HG02642 (cell line): ENCODE results near the gene ALOXE3.

ENCODE experiments used
- ATAC-seq: cut with Tn5 transposase; IDR thresholded peaks from one replicate; pipeline ENCODE4 v1.9.1; 2021; ENCODE audit warnings: mild to moderate bottlenecking; ENCODE audit not compliant: unreplicated experiment, poor library complexity

The ALOXE3 gene

DNA sequence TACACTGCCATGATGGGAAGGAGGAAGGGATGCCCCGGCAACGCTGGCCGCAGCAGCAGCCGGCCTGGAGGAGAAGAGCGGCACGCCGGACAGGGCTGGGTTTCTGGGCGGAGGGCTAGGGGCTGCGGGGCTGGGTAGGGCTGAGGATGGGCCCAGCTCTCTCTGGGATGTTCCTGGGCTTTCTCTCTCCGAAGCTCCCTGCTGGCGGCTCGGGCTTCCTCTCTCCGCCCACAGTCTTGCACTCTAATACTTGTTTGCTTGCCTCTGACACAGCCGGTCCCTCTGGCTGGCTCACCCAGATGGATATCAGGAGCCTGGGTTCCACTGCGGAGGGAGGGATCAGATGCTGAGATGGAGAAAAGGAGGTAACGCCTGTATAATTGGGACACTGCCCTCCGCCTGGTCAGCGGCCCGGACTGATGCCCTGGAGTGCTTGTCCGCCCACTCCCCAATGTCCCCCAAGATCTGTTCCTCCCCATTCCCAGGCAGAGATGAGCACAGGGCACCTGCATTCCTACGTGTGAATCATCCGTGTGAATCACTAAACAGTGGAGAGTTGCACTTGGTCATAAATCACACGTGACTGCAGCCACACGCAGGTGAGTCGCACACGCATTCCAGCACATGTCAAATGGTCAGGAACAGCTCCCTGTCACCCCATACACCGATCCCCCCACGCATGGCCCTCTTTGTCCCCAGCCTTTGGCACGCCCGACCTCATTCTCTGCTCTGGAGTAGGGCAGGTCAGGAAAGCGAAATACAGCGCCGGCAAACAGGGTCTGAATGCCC is at the start of gene ALOXE3:
ALOXE3 (minus strand) TSS at position 535 of the 789 bp plus-strand sequence; CDS start at position 11, 524 bp downstream.
- no peak for ATAC-seq

DNA sequence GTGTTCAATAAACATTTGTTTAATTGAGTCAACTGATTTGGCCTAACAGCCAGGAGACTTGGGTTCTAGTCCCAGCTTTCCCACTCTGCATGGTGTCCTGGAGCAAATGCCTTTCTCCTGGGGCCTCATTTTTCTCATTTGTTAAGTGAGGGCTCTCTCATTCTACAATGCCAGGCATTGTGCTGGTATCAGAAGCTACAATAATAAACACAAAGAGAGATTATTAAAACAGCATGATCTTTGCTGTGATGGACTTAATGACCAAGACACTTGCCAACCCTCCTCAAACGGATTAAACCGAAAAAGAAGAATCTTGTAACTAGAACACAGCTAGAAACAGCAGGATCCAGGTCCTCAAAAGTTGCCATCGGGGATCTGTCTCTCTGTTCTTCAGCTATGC is 49.2 kb upstream of the ALOXE3 start:
- no peak for ATAC-seq

GRCh38 chr17:8166731-8167130 is 48.4 kb upstream of the ALOXE3 start:
- no peak for ATAC-seq

DNA sequence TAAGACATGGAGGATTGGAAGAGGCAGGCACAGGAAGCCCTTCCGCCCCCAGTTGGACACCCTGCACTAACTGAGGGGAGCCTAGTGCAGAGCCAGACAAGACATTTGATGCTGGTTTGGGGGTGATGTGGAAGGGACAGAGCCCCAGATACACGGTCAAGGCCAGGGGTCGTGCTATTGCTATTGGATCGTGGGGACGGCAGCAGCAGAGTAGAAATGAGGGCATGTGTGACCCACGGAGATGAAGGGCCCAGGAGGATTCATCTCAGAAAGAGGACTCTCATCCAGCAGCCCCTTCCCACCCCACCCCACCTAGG is 46.5 kb upstream of the ALOXE3 start:
- no peak for ATAC-seq

- no peak for ATAC-seq
Measured at GRCh38 chr17:8163978-8164814, 45.9 kb upstream of the ALOXE3 start.

DNA sequence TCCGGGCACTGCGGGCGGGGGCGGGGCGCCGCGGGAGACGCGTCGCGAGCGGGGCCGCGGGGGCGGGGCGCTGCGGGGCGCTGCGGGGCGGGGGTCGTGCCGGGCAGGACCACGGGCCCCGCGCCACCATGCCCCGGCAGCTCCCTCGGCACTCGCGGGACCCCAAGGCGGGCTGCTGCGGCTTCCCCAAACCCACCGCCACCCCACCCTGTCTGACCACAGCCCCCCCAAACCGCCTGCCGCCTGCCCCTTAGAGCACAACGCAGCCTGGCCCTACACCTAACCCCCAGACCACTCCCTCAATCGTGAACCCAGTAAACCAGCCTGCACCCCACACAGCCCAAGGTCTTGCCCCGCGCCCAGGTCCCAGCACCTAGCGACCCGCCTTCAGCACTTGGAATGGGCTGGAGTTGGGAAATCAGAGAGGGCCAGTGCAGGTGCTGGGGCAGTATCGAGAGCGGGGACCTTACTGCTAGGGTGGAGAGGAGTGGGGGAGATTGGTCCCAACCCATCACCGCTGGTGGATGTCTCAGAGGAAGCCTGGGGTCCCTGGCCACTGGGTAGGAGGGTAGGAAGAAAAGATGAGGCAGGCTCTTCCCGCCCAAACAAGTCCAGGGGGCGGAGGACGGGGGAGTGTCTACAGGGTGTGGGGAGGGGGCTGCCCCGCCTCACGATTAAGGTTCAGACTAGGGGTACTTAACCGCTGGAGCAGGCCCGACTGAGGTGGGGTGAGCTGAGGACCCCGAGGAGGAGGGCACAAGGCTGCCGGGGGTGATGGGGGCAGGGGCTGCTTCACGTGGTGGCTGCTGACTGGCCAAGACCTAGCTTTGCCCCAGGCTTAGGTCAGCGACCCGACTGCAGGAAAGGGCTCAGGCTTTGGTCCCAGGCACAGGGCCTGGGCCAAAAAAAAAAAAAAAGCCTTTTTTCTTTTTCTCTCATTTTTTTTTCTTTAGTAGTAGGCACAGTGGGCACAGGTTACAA is 45.0 kb upstream of the ALOXE3 start:
- no peak for ATAC-seq

DNA sequence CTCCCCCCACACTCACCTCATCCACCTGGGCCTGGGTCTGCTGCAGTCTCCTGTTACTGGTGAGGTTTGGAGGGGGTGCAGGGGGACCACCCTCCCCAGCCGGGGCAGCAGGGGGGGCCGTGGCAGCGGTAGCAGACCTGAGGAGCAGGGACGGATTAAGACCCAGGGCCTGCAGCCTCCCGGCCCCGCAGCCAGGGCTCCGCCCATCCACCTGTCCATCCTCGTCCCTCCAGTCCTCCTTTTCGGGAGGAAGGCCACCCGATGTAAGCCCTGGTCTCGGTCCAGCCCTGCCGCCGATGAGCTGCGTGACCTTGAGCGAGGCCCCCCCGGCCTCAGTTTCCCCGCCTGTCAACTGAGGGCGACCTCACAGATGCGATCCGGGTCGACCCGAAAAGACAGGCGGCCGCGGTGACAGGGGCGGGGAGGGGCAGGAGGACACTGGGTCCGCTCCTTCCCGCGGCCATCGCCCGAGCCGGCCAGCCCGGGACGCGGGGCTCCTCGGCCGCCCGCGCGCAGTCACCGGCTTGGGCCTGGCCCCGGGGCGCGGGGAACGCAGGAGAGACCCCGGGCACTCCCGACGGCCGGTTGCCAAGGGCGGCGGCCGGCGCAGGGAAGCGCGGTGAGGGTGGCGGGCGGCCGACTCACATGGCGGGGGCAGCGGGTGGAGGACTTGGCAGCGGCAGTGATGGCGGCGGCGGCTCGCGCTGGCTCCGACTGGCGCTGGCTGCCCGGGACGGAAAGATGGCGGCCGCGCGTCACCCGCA is 44.1 kb upstream of the ALOXE3 start, which contains the start of gene VAMP2:
VAMP2 (minus strand) TSS at position 716 of the 764 bp plus-strand sequence; CDS start at position 647, 69 bp downstream.
- peak; percentile 60 for ATAC-seq

- no peak for ATAC-seq
Measured at GRCh38 chr17:8161289-8162232, 43.2 kb upstream of the ALOXE3 start.

GRCh38 chr17:8160741-8161221 is 42.5 kb upstream of the ALOXE3 start:
- ATAC-seq, result no peak

DNA sequence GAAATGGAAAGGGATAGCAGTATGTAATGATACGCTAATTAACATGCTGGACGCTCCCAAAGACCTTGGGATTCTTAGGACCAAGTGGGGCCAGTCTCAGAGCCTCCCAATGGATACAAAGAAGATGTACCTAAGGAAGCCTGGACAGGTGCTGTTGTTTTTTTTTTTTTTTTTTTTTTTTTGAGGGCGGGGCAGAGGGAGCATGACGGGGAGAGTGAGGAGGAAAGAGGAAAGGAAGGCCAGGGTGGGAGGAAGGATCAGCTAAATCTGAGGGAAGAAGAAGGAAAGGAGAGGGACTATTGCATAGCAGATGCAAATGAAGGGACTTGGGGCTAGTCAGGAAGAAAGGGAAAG is 41.9 kb upstream of the ALOXE3 start:
- no peak for ATAC-seq

GRCh38 chr17:8159459-8160223 is 41.3 kb upstream of the ALOXE3 start:
- no peak for ATAC-seq

GRCh38 chr17:8159032-8159400 is 40.7 kb upstream of the ALOXE3 start:
- no peak for ATAC-seq

DNA sequence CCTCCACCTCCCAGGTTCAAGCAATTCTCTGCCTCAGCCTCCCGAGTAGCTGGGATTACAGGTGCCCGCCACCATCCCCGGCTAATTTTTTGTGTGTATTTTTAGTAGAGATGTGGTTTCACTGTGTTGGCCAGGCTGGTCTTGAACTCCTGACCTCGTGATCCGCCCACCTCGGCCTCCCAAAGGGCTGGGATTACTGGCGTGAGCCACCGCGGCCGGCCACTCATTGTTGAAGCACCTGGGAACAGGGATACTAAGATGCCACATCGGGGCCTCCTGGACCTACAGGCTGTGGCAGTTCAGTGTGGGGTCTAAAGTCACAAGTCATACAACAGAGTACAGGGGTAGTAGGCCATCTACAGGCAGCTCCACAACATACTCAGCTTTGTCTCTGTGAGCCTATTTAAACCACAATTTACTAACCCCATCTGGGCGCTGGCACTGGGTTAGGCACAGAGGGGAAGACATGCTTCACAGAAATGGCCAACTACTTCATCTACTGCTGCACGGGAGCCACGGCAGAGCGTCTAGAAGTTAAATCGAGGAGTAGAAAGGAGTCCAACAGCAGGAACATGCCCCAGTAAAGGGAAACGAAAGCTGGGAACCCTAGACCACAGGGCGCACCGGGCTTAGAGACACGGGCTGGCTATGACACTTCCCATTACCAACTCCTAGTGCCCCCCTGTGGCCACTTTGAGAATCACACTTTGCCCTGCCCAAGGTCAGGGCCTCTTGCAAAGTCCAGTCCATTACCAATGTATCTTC is 40.1 kb upstream of the ALOXE3 start:
- no peak for ATAC-seq

GRCh38 chr17:8156246-8156992 is 38.1 kb upstream of the ALOXE3 start:
- ATAC-seq, result peak; percentile 81

- no peak for ATAC-seq
Measured at GRCh38 chr17:8155996-8156245, 37.6 kb upstream of the ALOXE3 start.

DNA sequence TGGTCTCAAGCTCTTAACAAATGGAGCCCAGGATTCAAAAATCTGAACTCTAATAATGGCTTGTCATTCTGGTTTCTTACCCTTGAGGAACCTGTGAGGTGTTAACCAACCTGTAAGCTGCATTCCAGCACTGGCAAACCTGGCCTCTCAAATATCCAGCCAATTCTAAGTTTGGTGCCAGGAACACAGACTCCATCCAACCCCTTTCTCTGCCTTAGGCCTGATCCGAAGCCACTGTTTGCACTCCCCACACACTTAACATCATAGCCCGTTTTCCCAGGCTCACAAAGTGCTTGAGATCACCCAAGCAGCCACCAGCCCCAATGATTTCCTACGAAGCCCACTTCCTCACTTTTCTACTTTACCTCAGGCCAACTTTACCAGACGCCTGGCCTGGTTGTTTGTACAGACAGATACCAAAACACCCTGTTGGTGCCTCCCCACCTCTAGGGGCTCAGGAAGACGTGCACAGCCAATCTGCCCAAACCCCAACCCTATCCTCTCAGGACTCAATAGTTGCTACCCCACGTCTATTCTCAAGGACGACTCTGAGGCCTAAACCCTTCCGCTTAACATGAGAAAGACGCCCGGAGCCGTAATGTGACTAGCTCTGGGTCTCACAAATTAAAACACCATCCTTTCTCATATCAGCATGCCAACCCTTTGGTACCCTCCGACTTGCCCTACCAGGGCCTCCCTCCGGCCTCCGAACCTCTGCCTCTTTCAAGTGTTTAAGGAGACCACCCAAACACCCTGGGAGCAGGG is 37.1 kb upstream of the ALOXE3 start:
- ATAC-seq, result no peak
